ENCODE measurements around the gene MAEA. TPM values are rescaled to one million over a fixed set of nuclear protein-coding genes. Genes with fewer than 3 reads are reported as not detected.

Gene MAEA
- total RNA-seq, 1 donor from 2014 or later = 103 TPM

GRCh38 chr4:1340861-1341260 is 51.2 kb downstream of the MAEA start:
- DNase-seq (ENCODE audit: extremely low spot score in 2 of 2) = no peak
- TF ChIP-seq POLR2AphosphoS5 (IDR thresholded peaks at IDR 0.05; ENCODE audit: insufficient read depth in 1 of 2, low read depth in 1 of 2) (no peak), POLR2A (IDR thresholded peaks at IDR 0.05) (no peak)
- TF ChIP-seq, protein P1, sequence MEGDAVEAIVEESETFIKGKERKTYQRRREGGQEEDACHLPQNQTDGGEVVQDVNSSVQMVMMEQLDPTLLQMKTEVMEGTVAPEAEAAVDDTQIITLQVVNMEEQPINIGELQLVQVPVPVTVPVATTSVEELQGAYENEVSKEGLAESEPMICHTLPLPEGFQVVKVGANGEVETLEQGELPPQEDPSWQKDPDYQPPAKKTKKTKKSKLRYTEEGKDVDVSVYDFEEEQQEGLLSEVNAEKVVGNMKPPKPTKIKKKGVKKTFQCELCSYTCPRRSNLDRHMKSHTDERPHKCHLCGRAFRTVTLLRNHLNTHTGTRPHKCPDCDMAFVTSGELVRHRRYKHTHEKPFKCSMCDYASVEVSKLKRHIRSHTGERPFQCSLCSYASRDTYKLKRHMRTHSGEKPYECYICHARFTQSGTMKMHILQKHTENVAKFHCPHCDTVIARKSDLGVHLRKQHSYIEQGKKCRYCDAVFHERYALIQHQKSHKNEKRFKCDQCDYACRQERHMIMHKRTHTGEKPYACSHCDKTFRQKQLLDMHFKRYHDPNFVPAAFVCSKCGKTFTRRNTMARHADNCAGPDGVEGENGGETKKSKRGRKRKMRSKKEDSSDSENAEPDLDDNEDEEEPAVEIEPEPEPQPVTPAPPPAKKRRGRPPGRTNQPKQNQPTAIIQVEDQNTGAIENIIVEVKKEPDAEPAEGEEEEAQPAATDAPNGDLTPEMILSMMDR (IDR thresholded peaks at IDR 0.05) = no peak
- Histone ChIP-seq H3K27me3 (no peaks in the 10 kb centered on the region), H3K4me3 (no peak overlapping the region), H3K27ac (no peak overlapping the region), H3K4me1 (peaks cover 15% of the 10 kb centered on the region), H3K9me3 (no peaks in the 10 kb centered on the region), H3K36me3 (peaks cover 0 to 55% of the 10 kb centered on the region in 2 donors)
- intact Hi-C loops (cut with DNase I) = no loop called here

- DNase-seq (ENCODE audit: extremely low spot score in 2 of 2) = no peak
- H3K36me3 ChIP-seq = peaks cover 0 to 47% of the 10 kb centered on the region in 2 donors
- intact Hi-C loops (cut with DNase I) = no loop called here
- TF ChIP-seq POLR2AphosphoS5 (IDR thresholded peaks at IDR 0.05; ENCODE audit: insufficient read depth in 1 of 2, low read depth in 1 of 2) = no peak
- no peak for TF ChIP-seq POLR2A (IDR thresholded peaks at IDR 0.05)
- TF ChIP-seq, protein P1 (IDR thresholded peaks at IDR 0.05) = no peak
- no peak overlapping the region for H3K27ac ChIP-seq
- no peak overlapping the region for H3K4me3 ChIP-seq
- no peaks in the 10 kb centered on the region for H3K9me3 ChIP-seq
- no peaks in the 10 kb centered on the region for H3K27me3 ChIP-seq
- peaks cover 17% of the 10 kb centered on the region for H3K4me1 ChIP-seq
Measured at GRCh38 chr4:1342003-1342402, 52.3 kb downstream of the MAEA start.

DNA sequence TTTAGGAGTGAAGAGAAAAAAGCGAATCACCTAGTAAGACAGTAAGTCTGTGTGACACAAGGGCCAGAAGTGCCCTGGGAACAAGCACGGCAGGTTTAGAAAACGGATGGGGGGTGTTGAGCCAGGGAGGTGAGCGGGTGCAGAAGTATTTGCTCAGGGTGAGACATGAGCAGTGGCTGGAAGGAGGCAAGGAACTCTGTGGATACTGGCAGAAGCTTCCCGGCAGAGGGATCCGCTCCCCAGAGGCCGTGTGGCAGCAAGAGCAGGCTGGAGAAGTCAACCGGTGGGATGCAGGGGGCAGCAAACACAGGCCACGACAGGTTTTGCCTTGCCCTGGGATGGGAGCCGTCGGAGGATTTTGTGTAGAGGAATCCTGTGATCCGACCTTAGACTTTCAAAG is 55.0 kb downstream of the MAEA start:
- Histone ChIP-seq H3K27me3 (no peaks in the 10 kb centered on the region), H3K4me1 (peaks cover 36% of the 10 kb centered on the region), H3K4me3 (no peak overlapping the region), H3K9me3 (no peaks in the 10 kb centered on the region), H3K36me3 (peaks cover 0 to 27% of the 10 kb centered on the region in 2 donors), H3K27ac (no peak overlapping the region)
- TF ChIP-seq, protein P1 (IDR thresholded peaks at IDR 0.05) = no peak
- TF ChIP-seq POLR2AphosphoS5 (IDR thresholded peaks at IDR 0.05; ENCODE audit: insufficient read depth in 1 of 2, low read depth in 1 of 2) (no peak), POLR2A (IDR thresholded peaks at IDR 0.05) (no peak)
- intact Hi-C loops (cut with DNase I) = no loop called here
- DNase-seq (ENCODE audit: extremely low spot score in 2 of 2) = no peak

- peaks cover 36% of the 10 kb centered on the region for H3K4me1 ChIP-seq
- H3K27me3 ChIP-seq = no peaks in the 10 kb centered on the region
- no peak for DNase-seq (ENCODE audit: extremely low spot score in 2 of 2)
- H3K4me3 ChIP-seq = peak overlapping the region; percentile 76 to 96
- H3K36me3 ChIP-seq = peaks cover 0 to 20% of the 10 kb centered on the region in 2 donors
- peak overlapping the region; percentile 86 for H3K27ac ChIP-seq
- TF ChIP-seq POLR2AphosphoS5 (IDR thresholded peaks at IDR 0.05; ENCODE audit: insufficient read depth in 1 of 2, low read depth in 1 of 2) = no peak
- TF ChIP-seq POLR2A (IDR thresholded peaks at IDR 0.05) = no peak
- TF ChIP-seq, protein P1 (IDR thresholded peaks at IDR 0.05) = no peak
- intact Hi-C loops (cut with DNase I) = no loop called here
- no peaks in the 10 kb centered on the region for H3K9me3 ChIP-seq
Measured at GRCh38 chr4:1345903-1346780, 56.5 kb downstream of the MAEA start.
